Panc1 (cell line): ENCODE data around the gene STK35. TPM values are rescaled to one million over a fixed set of nuclear protein-coding genes. Genes with fewer than 3 reads are reported as not detected.

Source experiments
- ATAC-seq: fragments of 200-7000 bp; cut with Tn5 transposase; 2 replicates; pipeline ENCODE4 v1.9.1; 2020; ENCODE audit warnings: mild to moderate bottlenecking, moderate library complexity
- BruUV-seq: library from RNA; stranded (reverse); fragments of 400-500 nt; replicated peaks from 2 replicates; lab custom pipeline; 2021; lab: Mats Ljungman, UMichigan
- CTCF ChIA-PET: fragments of 300-600 bp; sonication (Branson Sonifier 250); formaldehyde crosslinking; loops from one replicate; lab custom pipeline; 2022; ENCODE audit warnings: antibody characterized with exemption; lab: Charles Lee
- POLR2A ChIA-PET: fragments of 300-600 bp; sonication (Branson Sonifier 250); formaldehyde crosslinking; loops from one replicate; lab custom pipeline; 2022; ENCODE audit warnings: antibody characterized with exemption; lab: Charles Lee
- DNase-seq: peaks from one replicate; pipeline ENCODE4 v3.0.0-alpha.2; 2010; ENCODE audit warnings: low read depth, low spot score
- H3K27ac ChIP-seq: 2 replicates; pipeline ENCODE4 v1.5.1; 2011; ENCODE audit warnings: mild to moderate bottlenecking, low read length, inconsistent platforms
- H3K27me3 ChIP-seq: fragments of 200-500 bp; sonication (Bioruptor generic); 2 replicates; pipeline ENCODE4 v1.6.0; 2014; ENCODE audit warnings: low read length, inconsistent platforms; ENCODE audit not compliant: control insufficient read depth, insufficient read depth
- H3K36me3 ChIP-seq: fragments of 200-500 bp; sonication (Bioruptor generic); 2 replicates; pipeline ENCODE4 v1.5.1; 2014; ENCODE audit warnings: inconsistent platforms, mild to moderate bottlenecking, low read length, moderate library complexity; ENCODE audit not compliant: control insufficient read depth, insufficient read depth
- H3K4me1 ChIP-seq: 2 replicates; pipeline ENCODE4 v1.5.1; 2011; ENCODE audit warnings: inconsistent platforms, mild to moderate bottlenecking, low read length, moderate library complexity; ENCODE audit not compliant: control insufficient read depth, insufficient read depth
- H3K4me3 ChIP-seq, 2 experiments: 2 replicates each; pipeline ENCODE4 v1.5.1; 2011 to 2012; ENCODE audit warnings: low read depth in 2 of 2, low read length in 2 of 2, mild to moderate bottlenecking in 2 of 2, inconsistent platforms in 1 of 2, moderate library complexity in 1 of 2
- H3K9me3 ChIP-seq: fragments of 200-500 bp; sonication (Bioruptor generic); 2 replicates; pipeline ENCODE4 v1.5.1; 2014; ENCODE audit warnings: low read depth, mild to moderate bottlenecking, inconsistent platforms, low read length, moderate library complexity; ENCODE audit not compliant: control insufficient read depth, insufficient read depth
- POLR2AphosphoS5 ChIP-seq: IDR thresholded peaks from 2 replicates; pipeline ENCODE4 v1.6.1; 2012; ENCODE audit warnings: mild to moderate bottlenecking, low read depth, low read length, moderate library complexity
- SIN3A ChIP-seq: IDR thresholded peaks from 2 replicates; pipeline ENCODE4 v1.6.1; 2012; ENCODE audit warnings: low read depth, mild to moderate bottlenecking, low read length, moderate library complexity, borderline replicate concordance; ENCODE audit not compliant: insufficient read depth
- TCF7L2 ChIP-seq: IDR thresholded peaks from 2 replicates; pipeline ENCODE4 v1.6.1; 2011; ENCODE audit warnings: mild to moderate bottlenecking, low read depth, low read length, inconsistent platforms
- in situ Hi-C: cut with HindIII; loops from 2 replicates; pipeline ENCODE4 v1.10.0; 2016; ENCODE audit warnings: low sequenced_read_pairs, low pct_unique_long_range_greater_than_20kb
- intact Hi-C: fragments of 100-400 bp; cut with micrococcal nuclease; formaldehyde crosslinking; loops from one replicate; pipeline ENCODE4 v1.10.0; 2022; ENCODE audit not compliant: unreplicated experiment
- total RNA-seq: library from RNA; stranded (reverse); gene quantifications from one replicate; pipeline ENCODE4 v1.2.1, GENCODE V29; 2021; ENCODE audit not compliant: unreplicated experiment
- TF ChIP-seq, protein P1 (sequence below): fragments of 450-650 bp; IDR thresholded peaks from 2 replicates; pipeline ENCODE4 v1.5.1; 2017; ENCODE audit warnings: mild to moderate bottlenecking
- TF ChIP-seq, protein P2 (sequence below), 2 experiments: IDR thresholded peaks; 2 replicates each; pipeline ENCODE4 v1.6.1; 2011 to 2012; ENCODE audit warnings: low read depth in 2 of 2, control low read depth in 1 of 2, low read length in 1 of 2, mild to moderate bottlenecking in 1 of 2, moderate library complexity in 1 of 2; ENCODE audit not compliant: insufficient read depth in 1 of 2

The STK35 gene
- total RNA-seq, 1 experiment from 2014 or later = 27.6 TPM

DNA sequence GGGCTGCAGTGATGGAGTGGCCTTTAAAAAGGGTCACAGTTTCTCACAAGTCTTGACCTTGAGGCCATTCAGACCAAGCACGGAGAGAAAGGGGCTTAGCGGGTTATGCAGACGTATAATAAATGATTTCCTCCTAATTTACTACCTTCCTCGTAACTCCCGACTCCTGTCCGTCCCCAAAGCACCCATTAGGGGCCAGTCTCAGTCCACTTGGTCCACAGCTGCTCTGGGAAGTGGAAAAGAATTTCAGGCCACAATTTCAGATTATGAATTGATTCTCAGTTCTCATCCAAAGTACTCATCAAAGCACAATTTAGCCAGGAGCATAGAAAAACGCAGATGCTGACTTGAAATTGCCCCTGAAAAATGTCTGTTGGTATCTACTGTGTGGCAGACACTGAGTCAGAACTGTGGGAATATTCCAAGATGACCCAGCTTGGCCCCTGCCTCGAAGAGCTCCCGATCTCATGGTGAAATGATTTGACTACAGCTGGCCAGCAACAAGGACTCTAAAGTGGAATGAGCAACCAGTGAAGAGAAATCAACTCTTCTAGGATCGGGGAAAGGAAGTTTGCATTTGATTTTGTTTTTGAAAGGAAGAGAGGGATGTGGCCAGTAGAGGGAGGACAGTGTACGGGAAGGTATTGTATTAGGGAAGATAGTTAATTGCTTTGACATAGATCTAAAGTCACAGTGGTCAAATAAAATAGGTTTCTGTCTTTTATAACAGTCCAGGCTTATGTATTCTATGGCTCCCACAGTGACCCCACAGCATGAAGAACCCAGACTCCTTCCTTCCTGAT lies 15.2 kb upstream of the STK35 start:
- CTCF ChIA-PET = interaction anchor here (0.6 kb wide), 1 partner anchor 117 kb away, joined by 6 read pairs; no protein-coding TSS in a partner anchor
- Histone ChIP-seq H3K4me1 (no peaks in the 10 kb centered on the region), H3K36me3 (no peaks in the 10 kb centered on the region), H3K27me3 (peaks cover 44% of the 10 kb centered on the region), H3K9me3 (no peaks in the 10 kb centered on the region), H3K27ac (no peak overlapping the region), H3K4me3 (no peak overlapping the region)
- POLR2A ChIA-PET = no interaction called here
- no TSS peak for BruUV-seq
- intact Hi-C loops = no loop called here
- TF ChIP-seq, protein P1, sequence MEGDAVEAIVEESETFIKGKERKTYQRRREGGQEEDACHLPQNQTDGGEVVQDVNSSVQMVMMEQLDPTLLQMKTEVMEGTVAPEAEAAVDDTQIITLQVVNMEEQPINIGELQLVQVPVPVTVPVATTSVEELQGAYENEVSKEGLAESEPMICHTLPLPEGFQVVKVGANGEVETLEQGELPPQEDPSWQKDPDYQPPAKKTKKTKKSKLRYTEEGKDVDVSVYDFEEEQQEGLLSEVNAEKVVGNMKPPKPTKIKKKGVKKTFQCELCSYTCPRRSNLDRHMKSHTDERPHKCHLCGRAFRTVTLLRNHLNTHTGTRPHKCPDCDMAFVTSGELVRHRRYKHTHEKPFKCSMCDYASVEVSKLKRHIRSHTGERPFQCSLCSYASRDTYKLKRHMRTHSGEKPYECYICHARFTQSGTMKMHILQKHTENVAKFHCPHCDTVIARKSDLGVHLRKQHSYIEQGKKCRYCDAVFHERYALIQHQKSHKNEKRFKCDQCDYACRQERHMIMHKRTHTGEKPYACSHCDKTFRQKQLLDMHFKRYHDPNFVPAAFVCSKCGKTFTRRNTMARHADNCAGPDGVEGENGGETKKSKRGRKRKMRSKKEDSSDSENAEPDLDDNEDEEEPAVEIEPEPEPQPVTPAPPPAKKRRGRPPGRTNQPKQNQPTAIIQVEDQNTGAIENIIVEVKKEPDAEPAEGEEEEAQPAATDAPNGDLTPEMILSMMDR = peak; percentile 25
- TF ChIP-seq, protein P2, sequence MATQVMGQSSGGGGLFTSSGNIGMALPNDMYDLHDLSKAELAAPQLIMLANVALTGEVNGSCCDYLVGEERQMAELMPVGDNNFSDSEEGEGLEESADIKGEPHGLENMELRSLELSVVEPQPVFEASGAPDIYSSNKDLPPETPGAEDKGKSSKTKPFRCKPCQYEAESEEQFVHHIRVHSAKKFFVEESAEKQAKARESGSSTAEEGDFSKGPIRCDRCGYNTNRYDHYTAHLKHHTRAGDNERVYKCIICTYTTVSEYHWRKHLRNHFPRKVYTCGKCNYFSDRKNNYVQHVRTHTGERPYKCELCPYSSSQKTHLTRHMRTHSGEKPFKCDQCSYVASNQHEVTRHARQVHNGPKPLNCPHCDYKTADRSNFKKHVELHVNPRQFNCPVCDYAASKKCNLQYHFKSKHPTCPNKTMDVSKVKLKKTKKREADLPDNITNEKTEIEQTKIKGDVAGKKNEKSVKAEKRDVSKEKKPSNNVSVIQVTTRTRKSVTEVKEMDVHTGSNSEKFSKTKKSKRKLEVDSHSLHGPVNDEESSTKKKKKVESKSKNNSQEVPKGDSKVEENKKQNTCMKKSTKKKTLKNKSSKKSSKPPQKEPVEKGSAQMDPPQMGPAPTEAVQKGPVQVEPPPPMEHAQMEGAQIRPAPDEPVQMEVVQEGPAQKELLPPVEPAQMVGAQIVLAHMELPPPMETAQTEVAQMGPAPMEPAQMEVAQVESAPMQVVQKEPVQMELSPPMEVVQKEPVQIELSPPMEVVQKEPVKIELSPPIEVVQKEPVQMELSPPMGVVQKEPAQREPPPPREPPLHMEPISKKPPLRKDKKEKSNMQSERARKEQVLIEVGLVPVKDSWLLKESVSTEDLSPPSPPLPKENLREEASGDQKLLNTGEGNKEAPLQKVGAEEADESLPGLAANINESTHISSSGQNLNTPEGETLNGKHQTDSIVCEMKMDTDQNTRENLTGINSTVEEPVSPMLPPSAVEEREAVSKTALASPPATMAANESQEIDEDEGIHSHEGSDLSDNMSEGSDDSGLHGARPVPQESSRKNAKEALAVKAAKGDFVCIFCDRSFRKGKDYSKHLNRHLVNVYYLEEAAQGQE (IDR thresholded peaks at IDR 0.05; ENCODE audit: insufficient read depth in 1 of 2, low read depth in 2 of 2, low read length in 1 of 2) = no peak
- ATAC-seq = no peak
- DNase-seq = no peak
- in situ Hi-C loops = no loop called here

DNA sequence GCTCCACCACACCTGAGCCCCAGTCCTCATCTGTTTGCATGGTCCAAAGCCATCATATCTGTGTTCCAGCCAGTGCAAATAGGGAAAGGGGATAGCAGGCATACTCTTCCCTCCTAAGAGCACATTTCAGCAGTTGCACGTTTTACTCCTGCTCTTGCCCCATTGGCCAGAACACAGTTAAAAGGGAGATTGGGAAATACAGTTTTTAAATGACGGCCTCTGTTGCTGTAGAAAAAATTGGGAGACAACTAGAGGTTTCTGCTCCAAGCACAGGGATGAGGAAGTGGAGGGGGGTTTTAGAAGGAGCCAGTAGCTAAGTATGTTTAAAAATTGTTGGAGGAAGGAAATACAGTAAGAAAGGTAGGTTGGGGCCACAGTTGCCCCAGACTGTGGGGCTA lies 14.6 kb upstream of the STK35 start:
- ATAC-seq (no peak), DNase-seq (no peak)
- TF ChIP-seq POLR2AphosphoS5 (no peak), TCF7L2 (no peak), SIN3A (no peak)
- TF ChIP-seq, protein P1 = no peak
- TF ChIP-seq, protein P2 (IDR thresholded peaks at IDR 0.05; ENCODE audit: insufficient read depth in 1 of 2, low read depth in 2 of 2, low read length in 1 of 2) = no peak
- H3K4me1 ChIP-seq = no peaks in the 10 kb centered on the region
- intact Hi-C loops = no loop called here
- BruUV-seq = no TSS peak
- no peaks in the 10 kb centered on the region for H3K36me3 ChIP-seq
- no peak overlapping the region for H3K27ac ChIP-seq
- CTCF ChIA-PET = interaction anchor here (0.6 kb wide), 1 partner anchor 118 kb away, joined by 6 read pairs; no protein-coding TSS in a partner anchor
- H3K9me3 ChIP-seq = no peaks in the 10 kb centered on the region
- POLR2A ChIA-PET = no interaction called here
- no peak overlapping the region for H3K4me3 ChIP-seq
- peaks cover 45% of the 10 kb centered on the region for H3K27me3 ChIP-seq
- in situ Hi-C loops = no loop called here
